Measurements from ENCODE around the gene NSUN7.

The NSUN7 gene

GRCh38 chr4:40832175-40832574 lies 82.4 kb downstream of the NSUN7 start:
- Histone ChIP-seq H3K4me1 (ENCODE audit: control insufficient read depth in 2 of 2, insufficient read depth in 1 of 2, low read depth in 1 of 2, low read length in 2 of 2) (peaks cover 7 to 11% of the 10 kb centered on the region in 2 donors), H3K18ac (ENCODE audit: low read length) (peak overlapping the region; percentile 62), H2AFZ (ENCODE audit: low read length) (no peak overlapping the region), H4K91ac (ENCODE audit: low read depth, low read length, poor library complexity) (no peak overlapping the region), H2BK5ac (ENCODE audit: low read length) (no peak overlapping the region), H2BK15ac (ENCODE audit: low read length) (no peak overlapping the region), H3K14ac (ENCODE audit: low read length) (peak overlapping the region; percentile 40), H3K4ac (ENCODE audit: low read length) (no peak overlapping the region), H3K79me1 (ENCODE audit: low read depth, low read length) (peaks cover 9% of the 10 kb centered on the region), H3K27ac (replicated peaks; ENCODE audit: low read length) (no peak overlapping the region), H2BK120ac (ENCODE audit: low read depth, low read length) (no peak overlapping the region), H4K8ac (ENCODE audit: low read depth, low read length) (no peak overlapping the region), H3K23ac (ENCODE audit: low read depth, low read length, poor library complexity) (peak overlapping the region; percentile 37), H3K4me3 (ENCODE audit: low read length in 2 of 2) (no peak overlapping the region), H2AK5ac (ENCODE audit: low read depth, low read length) (no peak overlapping the region), H3K27me3 (ENCODE audit: control insufficient read depth in 3 of 3, insufficient read depth in 3 of 3, low read depth in 1 of 3, low read length in 3 of 3) (no peaks in the 10 kb centered on the region), H3K36me3 (replicated peaks in 1 of 2; ENCODE audit: control insufficient read depth in 2 of 2, insufficient read depth in 2 of 2, low read length in 2 of 2) (peaks cover 19 to 65% of the 10 kb centered on the region in 2 donors), H3K4me2 (ENCODE audit: insufficient read depth, low read length, poor library complexity, severe bottlenecking) (no peak overlapping the region), H3K9ac (ENCODE audit: low read depth, low read length, poor library complexity) (no peak overlapping the region), H2BK12ac (ENCODE audit: low read length) (no peak overlapping the region), H3K9me3 (replicated peaks in 1 of 2; ENCODE audit: control insufficient read depth in 2 of 2, insufficient read depth in 1 of 2, low read depth in 1 of 2, low read length in 2 of 2) (no peaks in the 10 kb centered on the region)
- WGBS, 2 donors (ENCODE audit: extremely low coverage in 2 of 2, insufficient read length in 2 of 2, insufficient replicate concordance in 1 of 2): no CpG with 5 or more reads among the region's 11 CpGs
- no peak for DNase-seq (ENCODE audit: low spot score)

DNA sequence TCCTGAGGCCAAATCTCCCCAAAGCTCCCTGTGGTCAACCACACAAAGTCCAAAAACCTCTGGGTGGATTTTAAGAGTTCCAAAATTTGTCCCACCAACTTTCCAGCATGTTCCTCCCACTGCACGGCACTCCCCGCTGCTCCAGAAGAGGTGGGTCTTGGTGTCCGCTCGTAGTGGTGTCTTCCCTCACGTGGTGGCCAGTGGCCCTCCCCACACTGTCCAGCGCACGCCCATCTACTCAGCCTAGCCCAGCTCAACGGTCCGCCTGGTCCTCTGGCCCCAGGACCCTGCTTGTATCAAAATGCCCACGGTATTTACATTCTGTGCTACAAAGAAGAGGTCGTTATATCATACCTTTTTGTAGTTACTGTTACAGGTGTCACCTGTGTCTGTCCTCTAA lies 83.5 kb downstream of the NSUN7 start:
- H3K9ac ChIP-seq (ENCODE audit: low read depth, low read length, poor library complexity): no peak overlapping the region
- H3K18ac ChIP-seq (ENCODE audit: low read length): no peak overlapping the region
- H3K4me3 ChIP-seq (ENCODE audit: low read length in 2 of 2): no peak overlapping the region
- no peak overlapping the region for H2AK5ac ChIP-seq (ENCODE audit: low read depth, low read length)
- no peaks in the 10 kb centered on the region for H3K9me3 ChIP-seq (replicated peaks in 1 of 2; ENCODE audit: control insufficient read depth in 2 of 2, insufficient read depth in 1 of 2, low read depth in 1 of 2, low read length in 2 of 2)
- no peak overlapping the region for H2BK15ac ChIP-seq (ENCODE audit: low read length)
- no peaks in the 10 kb centered on the region for H3K27me3 ChIP-seq (ENCODE audit: control insufficient read depth in 3 of 3, insufficient read depth in 3 of 3, low read depth in 1 of 3, low read length in 3 of 3)
- H2AFZ ChIP-seq (ENCODE audit: low read length): no peak overlapping the region
- peaks cover 7% of the 10 kb centered on the region for H3K79me1 ChIP-seq (ENCODE audit: low read depth, low read length)
- H3K23ac ChIP-seq (ENCODE audit: low read depth, low read length, poor library complexity): no peak overlapping the region
- no peak overlapping the region for H4K91ac ChIP-seq (ENCODE audit: low read depth, low read length, poor library complexity)
- H3K4me1 ChIP-seq (ENCODE audit: control insufficient read depth in 2 of 2, insufficient read depth in 1 of 2, low read depth in 1 of 2, low read length in 2 of 2): peaks cover 7 to 11% of the 10 kb centered on the region in 2 donors
- H3K27ac ChIP-seq (replicated peaks; ENCODE audit: low read length): no peak overlapping the region
- no peak overlapping the region for H2BK12ac ChIP-seq (ENCODE audit: low read length)
- no peak overlapping the region for H3K4me2 ChIP-seq (ENCODE audit: insufficient read depth, low read length, poor library complexity, severe bottlenecking)
- H3K14ac ChIP-seq (ENCODE audit: low read length): no peak overlapping the region
- WGBS, 2 donors (ENCODE audit: extremely low coverage in 2 of 2, insufficient read length in 2 of 2, insufficient replicate concordance in 1 of 2): no CpG with 5 or more reads among the region's 11 CpGs
- H4K8ac ChIP-seq (ENCODE audit: low read depth, low read length): no peak overlapping the region
- no peak overlapping the region for H3K4ac ChIP-seq (ENCODE audit: low read length)
- no peak overlapping the region for H2BK5ac ChIP-seq (ENCODE audit: low read length)
- DNase-seq (ENCODE audit: low spot score): no peak
- no peak overlapping the region for H2BK120ac ChIP-seq (ENCODE audit: low read depth, low read length)
- H3K36me3 ChIP-seq (replicated peaks in 1 of 2; ENCODE audit: control insufficient read depth in 2 of 2, insufficient read depth in 2 of 2, low read length in 2 of 2): peaks cover 15 to 62% of the 10 kb centered on the region in 2 donors

- WGBS, 2 donors (ENCODE audit: extremely low coverage in 2 of 2, insufficient read length in 2 of 2, insufficient replicate concordance in 1 of 2): no CpG with 5 or more reads among the region's 16 CpGs
- H3K79me1 ChIP-seq (ENCODE audit: low read depth, low read length): peaks cover 7% of the 10 kb centered on the region
- H2AFZ ChIP-seq (ENCODE audit: low read length): no peak overlapping the region
- peaks cover 2 to 7% of the 10 kb centered on the region in 2 donors for H3K4me1 ChIP-seq (ENCODE audit: control insufficient read depth in 2 of 2, insufficient read depth in 1 of 2, low read depth in 1 of 2, low read length in 2 of 2)
- no peak overlapping the region for H3K23ac ChIP-seq (ENCODE audit: low read depth, low read length, poor library complexity)
- peak overlapping the region; percentile 15 for H4K91ac ChIP-seq (ENCODE audit: low read depth, low read length, poor library complexity)
- no peak overlapping the region for H2BK15ac ChIP-seq (ENCODE audit: low read length)
- H3K9ac ChIP-seq (ENCODE audit: low read depth, low read length, poor library complexity): no peak overlapping the region
- H2BK120ac ChIP-seq (ENCODE audit: low read depth, low read length): no peak overlapping the region
- no peak overlapping the region for H3K14ac ChIP-seq (ENCODE audit: low read length)
- no peaks in the 10 kb centered on the region for H3K27me3 ChIP-seq (ENCODE audit: control insufficient read depth in 3 of 3, insufficient read depth in 3 of 3, low read depth in 1 of 3, low read length in 3 of 3)
- H3K4me3 ChIP-seq (ENCODE audit: low read length in 2 of 2): no peak overlapping the region
- H3K18ac ChIP-seq (ENCODE audit: low read length): no peak overlapping the region
- no peak overlapping the region for H3K27ac ChIP-seq (replicated peaks; ENCODE audit: low read length)
- H2BK5ac ChIP-seq (ENCODE audit: low read length): no peak overlapping the region
- no peaks in the 10 kb centered on the region for H3K9me3 ChIP-seq (replicated peaks in 1 of 2; ENCODE audit: control insufficient read depth in 2 of 2, insufficient read depth in 1 of 2, low read depth in 1 of 2, low read length in 2 of 2)
- no peak overlapping the region for H2AK5ac ChIP-seq (ENCODE audit: low read depth, low read length)
- peaks cover 3 to 43% of the 10 kb centered on the region in 2 donors for H3K36me3 ChIP-seq (replicated peaks in 1 of 2; ENCODE audit: control insufficient read depth in 2 of 2, insufficient read depth in 2 of 2, low read length in 2 of 2)
- no peak overlapping the region for H2BK12ac ChIP-seq (ENCODE audit: low read length)
- no peak overlapping the region for H3K4me2 ChIP-seq (ENCODE audit: insufficient read depth, low read length, poor library complexity, severe bottlenecking)
- no peak overlapping the region for H3K4ac ChIP-seq (ENCODE audit: low read length)
- DNase-seq (ENCODE audit: low spot score): no peak
- H4K8ac ChIP-seq (ENCODE audit: low read depth, low read length): no peak overlapping the region
Measured at GRCh38 chr4:40837094-40837870, 87.5 kb downstream of the NSUN7 start.

DNA sequence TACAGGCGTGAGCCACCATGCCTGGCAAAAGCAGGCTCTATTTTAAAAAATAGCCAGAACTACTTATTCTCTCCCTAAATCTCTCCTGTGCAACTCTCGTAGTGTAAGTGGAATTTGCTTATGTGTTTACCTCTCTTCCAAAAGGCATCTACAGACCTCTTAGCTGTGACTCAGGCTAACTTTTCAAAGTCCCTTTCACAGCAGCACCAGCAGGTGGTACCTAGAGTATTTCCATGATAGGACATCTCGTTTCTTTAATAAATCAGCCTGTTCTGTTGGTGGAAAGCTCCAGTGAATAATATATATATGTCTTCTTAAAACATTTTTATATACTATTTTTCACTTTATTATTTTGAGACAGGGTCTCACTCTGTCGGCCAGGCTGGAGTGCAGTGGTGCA lies 89.0 kb downstream of the NSUN7 start:
- H2BK5ac ChIP-seq (ENCODE audit: low read length): no peak overlapping the region
- no peak overlapping the region for H4K8ac ChIP-seq (ENCODE audit: low read depth, low read length)
- no peak for DNase-seq (ENCODE audit: low spot score)
- no peak overlapping the region for H3K18ac ChIP-seq (ENCODE audit: low read length)
- H3K27me3 ChIP-seq (ENCODE audit: control insufficient read depth in 3 of 3, insufficient read depth in 3 of 3, low read depth in 1 of 3, low read length in 3 of 3): no peaks in the 10 kb centered on the region
- H2BK12ac ChIP-seq (ENCODE audit: low read length): no peak overlapping the region
- H3K4me1 ChIP-seq (ENCODE audit: control insufficient read depth in 2 of 2, insufficient read depth in 1 of 2, low read depth in 1 of 2, low read length in 2 of 2): peaks cover 0 to 14% of the 10 kb centered on the region in 2 donors
- H2BK120ac ChIP-seq (ENCODE audit: low read depth, low read length): no peak overlapping the region
- no peak overlapping the region for H4K91ac ChIP-seq (ENCODE audit: low read depth, low read length, poor library complexity)
- H3K14ac ChIP-seq (ENCODE audit: low read length): no peak overlapping the region
- WGBS, 2 donors (ENCODE audit: extremely low coverage in 2 of 2, insufficient read length in 2 of 2, insufficient replicate concordance in 1 of 2): no CpG with 5 or more reads among the region's 4 CpGs
- no peak overlapping the region for H3K4ac ChIP-seq (ENCODE audit: low read length)
- no peak overlapping the region for H3K27ac ChIP-seq (replicated peaks; ENCODE audit: low read length)
- H3K23ac ChIP-seq (ENCODE audit: low read depth, low read length, poor library complexity): no peak overlapping the region
- H3K4me3 ChIP-seq (ENCODE audit: low read length in 2 of 2): no peak overlapping the region
- no peak overlapping the region for H3K4me2 ChIP-seq (ENCODE audit: insufficient read depth, low read length, poor library complexity, severe bottlenecking)
- H3K9me3 ChIP-seq (replicated peaks in 1 of 2; ENCODE audit: control insufficient read depth in 2 of 2, insufficient read depth in 1 of 2, low read depth in 1 of 2, low read length in 2 of 2): no peaks in the 10 kb centered on the region
- H2AFZ ChIP-seq (ENCODE audit: low read length): no peak overlapping the region
- peaks cover 2% of the 10 kb centered on the region for H3K79me1 ChIP-seq (ENCODE audit: low read depth, low read length)
- peaks cover 3 to 37% of the 10 kb centered on the region in 2 donors for H3K36me3 ChIP-seq (replicated peaks in 1 of 2; ENCODE audit: control insufficient read depth in 2 of 2, insufficient read depth in 2 of 2, low read length in 2 of 2)
- no peak overlapping the region for H3K9ac ChIP-seq (ENCODE audit: low read depth, low read length, poor library complexity)
- no peak overlapping the region for H2BK15ac ChIP-seq (ENCODE audit: low read length)
- H2AK5ac ChIP-seq (ENCODE audit: low read depth, low read length): no peak overlapping the region
